Measurements from ENCODE around the gene ADH6.
"Not testable (repeated sequence)": the region's sequence is repeated elsewhere in the genome, so short reads cannot be mapped to it uniquely, and the experiment has no call there.

DNA sequence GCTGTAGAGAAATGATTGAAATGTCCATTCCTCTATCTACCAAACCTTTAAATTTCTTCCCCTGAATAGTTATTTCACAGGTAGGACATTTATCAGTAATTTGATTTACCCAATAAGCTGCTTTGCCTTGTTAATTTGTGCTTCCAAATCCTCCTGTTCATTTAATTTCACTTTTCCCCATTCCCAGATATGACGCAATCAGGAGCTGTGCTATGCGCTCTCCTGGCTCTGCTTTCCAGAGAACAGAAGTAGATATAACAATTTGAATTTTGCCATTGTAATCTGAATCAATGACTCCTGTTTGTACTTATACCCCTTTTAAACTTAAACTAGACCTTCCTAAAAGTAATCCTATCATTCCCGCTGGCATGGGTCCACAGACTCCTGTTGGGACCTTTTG is 29.1 kb downstream of the ADH6 start:
- TF ChIP-seq, protein P1, sequence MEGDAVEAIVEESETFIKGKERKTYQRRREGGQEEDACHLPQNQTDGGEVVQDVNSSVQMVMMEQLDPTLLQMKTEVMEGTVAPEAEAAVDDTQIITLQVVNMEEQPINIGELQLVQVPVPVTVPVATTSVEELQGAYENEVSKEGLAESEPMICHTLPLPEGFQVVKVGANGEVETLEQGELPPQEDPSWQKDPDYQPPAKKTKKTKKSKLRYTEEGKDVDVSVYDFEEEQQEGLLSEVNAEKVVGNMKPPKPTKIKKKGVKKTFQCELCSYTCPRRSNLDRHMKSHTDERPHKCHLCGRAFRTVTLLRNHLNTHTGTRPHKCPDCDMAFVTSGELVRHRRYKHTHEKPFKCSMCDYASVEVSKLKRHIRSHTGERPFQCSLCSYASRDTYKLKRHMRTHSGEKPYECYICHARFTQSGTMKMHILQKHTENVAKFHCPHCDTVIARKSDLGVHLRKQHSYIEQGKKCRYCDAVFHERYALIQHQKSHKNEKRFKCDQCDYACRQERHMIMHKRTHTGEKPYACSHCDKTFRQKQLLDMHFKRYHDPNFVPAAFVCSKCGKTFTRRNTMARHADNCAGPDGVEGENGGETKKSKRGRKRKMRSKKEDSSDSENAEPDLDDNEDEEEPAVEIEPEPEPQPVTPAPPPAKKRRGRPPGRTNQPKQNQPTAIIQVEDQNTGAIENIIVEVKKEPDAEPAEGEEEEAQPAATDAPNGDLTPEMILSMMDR (conservative IDR thresholded peaks at IDR 0.05; ENCODE audit: low read depth, low read length) = not testable (repeated sequence)
- not testable (repeated sequence) for TF ChIP-seq EZH2 (IDR thresholded peaks at IDR 0.05; ENCODE audit: borderline replicate concordance, low read depth, low read length, poor library complexity, severe bottlenecking)
